Loucy (cell line): ENCODE measurements around the gene HAPLN2.

Experiments used
- H2AFZ ChIP-seq: fragments of 200-600 bp; sonication (generic); 2 replicates; pipeline ENCODE4 v1.6.0; 2016; ENCODE audit warnings: antibody characterized with exemption, mild to moderate bottlenecking, low read length, moderate library complexity
- H3F3A ChIP-seq: fragments of 200-600 bp; 2 replicates; pipeline ENCODE4 v1.6.0; 2016; ENCODE audit warnings: antibody characterized with exemption, low read depth, mild to moderate bottlenecking
- H3K27me3 ChIP-seq: fragments of 200-600 bp; sonication (generic); 2 replicates; pipeline ENCODE4 v1.6.1; 2014; ENCODE audit warnings: low read length, mild to moderate bottlenecking; ENCODE audit not compliant: insufficient read depth, poor library complexity, severe bottlenecking
- H3K36me3 ChIP-seq: fragments of 200-600 bp; sonication (generic); 2 replicates; pipeline ENCODE4 v1.6.1; 2016; ENCODE audit warnings: low read length; ENCODE audit not compliant: insufficient read depth
- H3K4me1 ChIP-seq: fragments of 200-600 bp; sonication (generic); 2 replicates; pipeline ENCODE4 v1.5.1; 2014; ENCODE audit warnings: low read length, mild to moderate bottlenecking; ENCODE audit not compliant: insufficient read depth, poor library complexity, severe bottlenecking
- H3K4me2 ChIP-seq: fragments of 200-600 bp; sonication (generic); 2 replicates; pipeline ENCODE4 v1.6.0; 2014; ENCODE audit warnings: antibody characterized with exemption, low read length, low read depth, mild to moderate bottlenecking; ENCODE audit not compliant: poor library complexity, severe bottlenecking
- H3K4me3 ChIP-seq: fragments of 200-600 bp; sonication (generic); 2 replicates; pipeline ENCODE4 v1.5.1; 2014; ENCODE audit warnings: low read length, mild to moderate bottlenecking, mixed read lengths; ENCODE audit not compliant: poor library complexity, severe bottlenecking
- H3K79me2 ChIP-seq: fragments of 200-600 bp; sonication (generic); 2 replicates; pipeline ENCODE4 v1.6.1; 2014; ENCODE audit warnings: low read length; ENCODE audit not compliant: insufficient read depth
- H3K9ac ChIP-seq: fragments of 200-600 bp; sonication (generic); 2 replicates; pipeline ENCODE4 v1.6.0; 2014; ENCODE audit warnings: mild to moderate bottlenecking, low read depth, low read length, moderate library complexity; ENCODE audit not compliant: poor library complexity, severe bottlenecking
- H3K9me2 ChIP-seq: fragments of 200-600 bp; sonication (generic); replicated peaks from 2 replicates; pipeline ENCODE4 v1.6.1; 2016; ENCODE audit warnings: low read depth, low read length, mixed read lengths
- H3K9me3 ChIP-seq: fragments of 200-600 bp; sonication (generic); 2 replicates; pipeline ENCODE4 v1.6.1; 2014; ENCODE audit warnings: mild to moderate bottlenecking, antibody characterized with exemption, low read length, low read depth; ENCODE audit not compliant: insufficient read depth
- H4K20me1 ChIP-seq: fragments of 200-600 bp; sonication (generic); 2 replicates; pipeline ENCODE4 v1.6.0; 2014; ENCODE audit warnings: antibody characterized with exemption, low read length, mild to moderate bottlenecking; ENCODE audit not compliant: insufficient read depth, poor library complexity, severe bottlenecking
- EZH2phosphoT487 ChIP-seq: fragments of 200-600 bp; IDR thresholded peaks from 2 replicates; pipeline ENCODE4 v1.6.1; 2018; ENCODE audit warnings: antibody characterized with exemption, mild to moderate bottlenecking, moderate library complexity, borderline replicate concordance
- TF ChIP-seq, protein P1 (sequence below): fragments of 200-600 bp; sonication (generic); conservative IDR thresholded peaks from 2 replicates; pipeline ENCODE4 v1.5.1; 2014; ENCODE audit warnings: mild to moderate bottlenecking, antibody characterized with exemption, low read length

Gene HAPLN2

DNA sequence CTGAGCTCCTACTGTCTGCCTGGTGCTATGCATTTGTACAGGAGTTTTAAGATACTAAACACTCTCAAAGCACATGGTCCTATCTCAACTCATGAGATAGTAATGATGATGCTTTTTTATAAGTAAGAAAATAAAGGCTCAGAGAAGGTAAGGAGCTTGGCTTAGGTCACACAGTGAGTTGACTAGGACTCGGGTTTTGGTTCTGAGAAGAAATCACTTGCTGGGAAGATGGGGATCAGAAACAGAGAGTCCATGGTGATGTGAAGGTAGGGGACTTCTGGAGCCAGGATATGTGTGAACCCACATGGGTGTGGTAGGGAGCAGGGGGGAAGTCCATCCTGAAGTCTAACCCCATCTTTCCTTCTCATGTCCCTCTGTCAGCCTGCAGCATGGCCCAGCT is 26.5 kb downstream of the HAPLN2 start:
- no peak overlapping the region for H3K4me3 ChIP-seq
- no peaks in the 10 kb centered on the region for H3K36me3 ChIP-seq
- H4K20me1 ChIP-seq: no peaks in the 10 kb centered on the region
- no peak overlapping the region for H3K9ac ChIP-seq
- no peaks in the 10 kb centered on the region for H3K9me2 ChIP-seq
- TF ChIP-seq, protein P1, sequence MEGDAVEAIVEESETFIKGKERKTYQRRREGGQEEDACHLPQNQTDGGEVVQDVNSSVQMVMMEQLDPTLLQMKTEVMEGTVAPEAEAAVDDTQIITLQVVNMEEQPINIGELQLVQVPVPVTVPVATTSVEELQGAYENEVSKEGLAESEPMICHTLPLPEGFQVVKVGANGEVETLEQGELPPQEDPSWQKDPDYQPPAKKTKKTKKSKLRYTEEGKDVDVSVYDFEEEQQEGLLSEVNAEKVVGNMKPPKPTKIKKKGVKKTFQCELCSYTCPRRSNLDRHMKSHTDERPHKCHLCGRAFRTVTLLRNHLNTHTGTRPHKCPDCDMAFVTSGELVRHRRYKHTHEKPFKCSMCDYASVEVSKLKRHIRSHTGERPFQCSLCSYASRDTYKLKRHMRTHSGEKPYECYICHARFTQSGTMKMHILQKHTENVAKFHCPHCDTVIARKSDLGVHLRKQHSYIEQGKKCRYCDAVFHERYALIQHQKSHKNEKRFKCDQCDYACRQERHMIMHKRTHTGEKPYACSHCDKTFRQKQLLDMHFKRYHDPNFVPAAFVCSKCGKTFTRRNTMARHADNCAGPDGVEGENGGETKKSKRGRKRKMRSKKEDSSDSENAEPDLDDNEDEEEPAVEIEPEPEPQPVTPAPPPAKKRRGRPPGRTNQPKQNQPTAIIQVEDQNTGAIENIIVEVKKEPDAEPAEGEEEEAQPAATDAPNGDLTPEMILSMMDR: no peak
- no peak for TF ChIP-seq EZH2phosphoT487
- H3K79me2 ChIP-seq: no peaks in the 10 kb centered on the region
- no peaks in the 10 kb centered on the region for H3K27me3 ChIP-seq
- H3K4me1 ChIP-seq: peaks cover 18% of the 10 kb centered on the region
- no peaks in the 10 kb centered on the region for H3K9me3 ChIP-seq
- H3K4me2 ChIP-seq: no peak overlapping the region
- H3F3A ChIP-seq: no peaks in the 10 kb centered on the region
- H2AFZ ChIP-seq: no peak overlapping the region

DNA sequence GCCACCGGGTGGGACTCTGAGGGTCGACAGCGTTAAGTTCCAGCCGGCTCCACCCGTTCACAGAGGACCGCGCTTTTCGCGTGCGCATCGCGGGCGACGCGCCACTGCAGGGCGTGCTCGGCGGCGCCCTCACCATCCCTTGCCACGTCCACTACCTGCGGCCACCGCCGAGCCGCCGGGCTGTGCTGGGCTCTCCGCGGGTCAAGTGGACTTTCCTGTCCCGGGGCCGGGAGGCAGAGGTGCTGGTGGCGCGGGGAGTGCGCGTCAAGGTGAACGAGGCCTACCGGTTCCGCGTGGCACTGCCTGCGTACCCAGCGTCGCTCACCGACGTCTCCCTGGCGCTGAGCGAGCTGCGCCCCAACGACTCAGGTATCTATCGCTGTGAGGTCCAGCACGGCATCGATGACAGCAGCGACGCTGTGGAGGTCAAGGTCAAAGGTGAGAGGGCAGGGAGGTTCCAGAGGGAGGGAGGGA is 27.6 kb downstream of the HAPLN2 start:
- Histone ChIP-seq H3K4me2 (no peak overlapping the region), H3K4me1 (peaks cover 18% of the 10 kb centered on the region), H3K79me2 (no peaks in the 10 kb centered on the region), H3K9me3 (no peaks in the 10 kb centered on the region), H3K9ac (no peak overlapping the region), H3F3A (no peaks in the 10 kb centered on the region), H4K20me1 (no peaks in the 10 kb centered on the region), H3K9me2 (no peaks in the 10 kb centered on the region), H3K4me3 (no peak overlapping the region), H2AFZ (no peak overlapping the region), H3K36me3 (no peaks in the 10 kb centered on the region), H3K27me3 (no peaks in the 10 kb centered on the region)
- TF ChIP-seq EZH2phosphoT487: no peak
- TF ChIP-seq, protein P1: no peak

DNA sequence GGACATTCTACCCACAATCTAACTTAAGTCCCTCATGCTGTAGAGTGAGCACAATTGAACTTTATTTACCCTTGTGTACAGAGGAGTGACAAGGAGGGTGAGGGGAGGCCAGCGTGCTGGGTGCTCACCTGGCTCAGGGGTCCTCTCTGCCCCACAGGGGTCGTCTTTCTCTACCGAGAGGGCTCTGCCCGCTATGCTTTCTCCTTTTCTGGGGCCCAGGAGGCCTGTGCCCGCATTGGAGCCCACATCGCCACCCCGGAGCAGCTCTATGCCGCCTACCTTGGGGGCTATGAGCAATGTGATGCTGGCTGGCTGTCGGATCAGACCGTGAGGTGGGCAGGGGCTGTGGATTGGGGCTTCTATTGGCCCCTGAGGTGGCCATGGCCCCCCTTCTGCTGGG is 28.1 kb downstream of the HAPLN2 start:
- TF ChIP-seq EZH2phosphoT487: no peak
- TF ChIP-seq, protein P1: no peak
- H4K20me1 ChIP-seq: no peaks in the 10 kb centered on the region

More for the DNA sequence above, 28.1 kb downstream of the HAPLN2 start:
- Histone ChIP-seq H3F3A (no peaks in the 10 kb centered on the region), H3K9ac (no peak overlapping the region), H2AFZ (no peak overlapping the region), H3K27me3 (no peaks in the 10 kb centered on the region), H3K79me2 (no peaks in the 10 kb centered on the region), H3K36me3 (no peaks in the 10 kb centered on the region), H3K4me3 (no peak overlapping the region), H3K9me3 (no peaks in the 10 kb centered on the region), H3K4me2 (no peak overlapping the region), H3K4me1 (peaks cover 18% of the 10 kb centered on the region), H3K9me2 (no peaks in the 10 kb centered on the region)
